H9 (cell line): ENCODE measurements around the gene MSI2. TPM values are rescaled to one million over a fixed set of nuclear protein-coding genes. Genes with fewer than 3 reads are reported as not detected.

Experiments
- DNase-seq: peaks from one replicate; pipeline ENCODE4 v3.0.0-alpha.2; 2017
- H2AFZ ChIP-seq: one replicate; pipeline ENCODE4 v1.6.1; 2013; ENCODE audit warnings: mild to moderate bottlenecking, low read length, control low read depth, moderate library complexity
- H2AK5ac ChIP-seq: 2 replicates; pipeline ENCODE4 v1.6.1; 2013; ENCODE audit warnings: low read length, control low read depth, mixed read lengths; ENCODE audit not compliant: insufficient read length
- H2BK120ac ChIP-seq: one replicate; pipeline ENCODE4 v1.6.1; 2013; ENCODE audit warnings: low read depth, mild to moderate bottlenecking, low read length, control low read depth, inconsistent platforms; ENCODE audit not compliant: poor library complexity, severe bottlenecking
- H2BK12ac ChIP-seq: 2 replicates; pipeline ENCODE4 v1.6.1; 2013; ENCODE audit warnings: low read length, control low read depth, mixed read lengths, low read depth; ENCODE audit not compliant: insufficient read length
- H2BK15ac ChIP-seq: 2 replicates; pipeline ENCODE4 v1.6.1; 2013; ENCODE audit warnings: low read depth, low read length, control low read depth
- H2BK20ac ChIP-seq: one replicate; pipeline ENCODE4 v1.6.1; 2013; ENCODE audit warnings: low read depth, mild to moderate bottlenecking, low read length, control low read depth, inconsistent platforms; ENCODE audit not compliant: poor library complexity, severe bottlenecking
- H2BK5ac ChIP-seq: 2 replicates; pipeline ENCODE4 v1.6.1; 2013; ENCODE audit warnings: low read length, control low read depth, mixed read lengths; ENCODE audit not compliant: insufficient read length
- H3K14ac ChIP-seq: 2 replicates; pipeline ENCODE4 v1.6.1; 2013; ENCODE audit warnings: low read length, control low read depth; ENCODE audit not compliant: insufficient read depth
- H3K18ac ChIP-seq: 2 replicates; pipeline ENCODE4 v1.6.1; 2013; ENCODE audit warnings: low read depth, mild to moderate bottlenecking, mixed read lengths, low read length, control low read depth; ENCODE audit not compliant: insufficient read length
- H3K23ac ChIP-seq: 2 replicates; pipeline ENCODE4 v1.6.1; 2013; ENCODE audit warnings: low read length, control low read depth, mixed read lengths, low read depth; ENCODE audit not compliant: insufficient read length
- H3K23me2 ChIP-seq: 2 replicates; pipeline ENCODE4 v1.6.1; 2013; ENCODE audit warnings: low read depth, mild to moderate bottlenecking, mixed read lengths, low read length, control low read depth; ENCODE audit not compliant: insufficient read length, poor library complexity, severe bottlenecking
- H3K27ac ChIP-seq: 2 replicates; pipeline ENCODE4 v1.5.1; 2013; ENCODE audit warnings: low read length, control low read depth, mixed read lengths, low read depth; ENCODE audit not compliant: insufficient read length
- H3K27me3 ChIP-seq: 2 replicates; pipeline ENCODE4 v1.6.1; 2013; ENCODE audit warnings: low read length, control low read depth, inconsistent platforms; ENCODE audit not compliant: insufficient read depth
- H3K4ac ChIP-seq: 2 replicates; pipeline ENCODE4 v1.6.1; 2013; ENCODE audit warnings: low read depth, mild to moderate bottlenecking, control low read depth, inconsistent platforms, low read length, moderate library complexity
- H3K4me1 ChIP-seq: 2 replicates; pipeline ENCODE4 v1.6.1; 2013; ENCODE audit warnings: low read length, control low read depth, inconsistent platforms; ENCODE audit not compliant: insufficient read depth
- H3K4me2 ChIP-seq: 2 replicates; pipeline ENCODE4 v1.6.1; 2013; ENCODE audit warnings: low read length, control low read depth, mixed read lengths; ENCODE audit not compliant: insufficient read length, insufficient read depth
- H3K56ac ChIP-seq: 2 replicates; pipeline ENCODE4 v1.6.1; 2013; ENCODE audit warnings: low read depth, mild to moderate bottlenecking, mixed read lengths, low read length, control low read depth; ENCODE audit not compliant: insufficient read length
- H3K79me1 ChIP-seq: 2 replicates; pipeline ENCODE4 v1.6.1; 2013; ENCODE audit warnings: low read depth, mild to moderate bottlenecking, moderate library complexity, low read length, control low read depth, inconsistent platforms; ENCODE audit not compliant: insufficient read depth, poor library complexity, severe bottlenecking
- H3K79me2 ChIP-seq: 2 replicates; pipeline ENCODE4 v1.6.1; 2013; ENCODE audit warnings: low read length, control low read depth, inconsistent platforms; ENCODE audit not compliant: insufficient read depth
- H3K9ac ChIP-seq: 2 replicates; pipeline ENCODE4 v1.6.1; 2013; ENCODE audit warnings: low read length, control low read depth, mixed read lengths; ENCODE audit not compliant: insufficient read length; ENCODE audit errors: extremely low read depth
- H3K9me3 ChIP-seq: one replicate; pipeline ENCODE4 v1.6.1; 2013; ENCODE audit warnings: low read depth, low read length, inconsistent platforms; ENCODE audit not compliant: control insufficient read depth
- H3T11ph ChIP-seq: one replicate; pipeline ENCODE4 v1.6.1; 2013; ENCODE audit warnings: mild to moderate bottlenecking, low read length, control low read depth, inconsistent platforms
- H4K20me1 ChIP-seq: one replicate; pipeline ENCODE4 v1.6.1; 2013; ENCODE audit not compliant: control insufficient read depth, insufficient read length, insufficient read depth
- H4K5ac ChIP-seq: 2 replicates; pipeline ENCODE4 v1.6.1; 2013; ENCODE audit warnings: low read depth, mild to moderate bottlenecking, mixed read lengths, low read length, control low read depth; ENCODE audit not compliant: insufficient read length
- H4K8ac ChIP-seq: replicated peaks from 2 replicates; pipeline ENCODE4 v1.6.1; 2013; ENCODE audit warnings: low read length, control low read depth, mixed read lengths, low read depth; ENCODE audit not compliant: insufficient read length
- H4K91ac ChIP-seq: 2 replicates; pipeline ENCODE4 v1.6.1; 2013; ENCODE audit warnings: low read depth, mild to moderate bottlenecking, moderate library complexity, mixed read lengths, low read length, control low read depth; ENCODE audit not compliant: insufficient read length
- H3K27ac Mint-ChIP-seq, 3 experiments: 2 replicates in 2 of 3; 3 replicates in 1 of 3; pipeline ENCODE4 v1.8.0; 2020 to 2021; ENCODE audit warnings: mixed read lengths in 3 of 3, mild to moderate bottlenecking in 1 of 3, moderate library complexity in 1 of 3
- H3K27me3 Mint-ChIP-seq: 2 replicates; pipeline ENCODE4 v1.8.0; 2021; ENCODE audit warnings: low read depth, mild to moderate bottlenecking, moderate library complexity, mixed read lengths
- H3K36me3 Mint-ChIP-seq, 3 experiments: 2 replicates in 2 of 3; 3 replicates in 1 of 3; pipeline ENCODE4 v1.8.0; 2020 to 2021; ENCODE audit warnings: low read depth in 3 of 3, mixed read lengths in 3 of 3; ENCODE audit not compliant: insufficient read depth in 1 of 3
- H3K4me1 Mint-ChIP-seq, 2 experiments: 2 replicates each; pipeline ENCODE4 v1.8.0; 2020; ENCODE audit warnings: mixed read lengths in 2 of 2
- H3K4me3 Mint-ChIP-seq, 2 experiments: 2 replicates in 1 of 2; 3 replicates in 1 of 2; pipeline ENCODE4 v1.8.0; 2020 to 2021; ENCODE audit warnings: mild to moderate bottlenecking in 2 of 2, mixed read lengths in 2 of 2, moderate library complexity in 1 of 2
- H3K9me3 Mint-ChIP-seq, 2 experiments: 2 replicates in 1 of 2; 3 replicates in 1 of 2; pipeline ENCODE4 v1.8.0; 2020; ENCODE audit warnings: mild to moderate bottlenecking in 2 of 2, mixed read lengths in 2 of 2, moderate library complexity in 1 of 2
- WGBS: extraction: QIAGEN DNeasy Blood & Tissue Kit; methylation state at CpG from one replicate; pipeline ENCODE4 v1.1.7; 2013; ENCODE audit warnings: missing lambda C conversion rate, low lambda C conversion rate, mixed read lengths; ENCODE audit not compliant: insufficient read length; ENCODE audit errors: extremely low coverage; 5-methylcytosine and 5-hydroxymethylcytosine counted together
- total RNA-seq: library from RNA; stranded (reverse); gene quantifications from 2 replicates; pipeline ENCODE4 v1.2.1, GENCODE V29; 2021
- TF ChIP-seq, protein P1 (sequence below): fragments of 200-600 bp; sonication (generic); conservative IDR thresholded peaks from 3 replicates; pipeline ENCODE4 v1.8.0; 2021; ENCODE audit warnings: antibody characterized with exemption, mild to moderate bottlenecking

The MSI2 gene
- total RNA-seq, 1 experiment from 2014 or later, result 98.5 TPM

DNA sequence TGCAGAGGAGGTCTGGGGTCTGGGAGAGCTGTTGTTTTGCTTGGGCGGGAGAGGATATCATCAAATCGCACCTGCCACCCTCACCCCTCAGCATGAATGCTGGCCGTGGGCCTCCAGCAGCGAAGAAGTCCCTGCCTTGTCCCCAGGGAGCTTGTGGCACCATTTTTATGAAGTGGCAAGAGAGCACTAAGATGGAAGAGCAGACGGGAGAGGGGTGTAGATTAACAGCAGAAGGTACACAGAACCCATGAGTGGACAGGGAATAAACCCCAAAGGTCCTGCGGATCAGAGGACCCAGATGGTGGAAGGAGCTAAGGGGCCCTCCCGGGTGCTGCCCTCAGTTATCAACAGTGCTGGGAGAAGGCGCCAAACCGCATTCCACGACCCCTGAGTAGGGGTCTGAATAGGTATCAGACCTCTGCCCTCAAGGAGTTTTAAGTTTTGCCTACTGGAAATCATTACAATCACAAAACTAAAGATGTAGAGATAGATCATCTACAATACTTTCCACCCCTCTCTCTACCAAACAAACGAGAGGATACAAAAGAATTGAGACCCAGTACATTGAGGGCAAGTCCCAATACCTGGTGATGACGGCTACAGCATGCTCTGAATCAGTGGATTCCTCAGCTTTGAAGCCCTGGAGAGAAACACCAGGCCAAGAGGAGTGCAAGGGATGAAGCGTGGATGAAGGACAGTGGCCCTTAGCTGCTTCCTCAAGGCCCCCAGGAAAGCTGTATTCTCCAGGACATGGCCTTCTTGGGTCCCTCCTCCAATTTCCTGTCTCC is 428.6 kb downstream of the MSI2 start:
- no peaks in the 10 kb centered on the region for H3K79me1 ChIP-seq
- no peak overlapping the region for H4K8ac ChIP-seq
- no peak overlapping the region for H3K18ac ChIP-seq
- H2BK20ac ChIP-seq, result no peak overlapping the region
- H3K27me3 ChIP-seq, result no peaks in the 10 kb centered on the region
- Mint-ChIP-seq H3K4me1 (peaks cover 20 to 35% of the 10 kb centered on the region in 2 experiments), H3K9me3 (peaks cover 0 to 3% of the 10 kb centered on the region in 2 experiments; a peak in 1 of 5 replicates), H3K4me3 (no peak overlapping the region; a peak in 1 of 5 replicates), H3K36me3 (peaks cover 2 to 9% (median 4%) of the 10 kb centered on the region in 3 experiments; a peak in 4 of 7 replicates), H3K27me3 (no peaks in the 10 kb centered on the region; the same call in 1 of the 2 replicates), H3K27ac (no peak overlapping the region)
- H3K4me2 ChIP-seq, result no peak overlapping the region
- H3K4me1 ChIP-seq, result peaks cover 5% of the 10 kb centered on the region; the same call in 1 of the 2 replicates
- no peak overlapping the region for H3K4ac ChIP-seq
- H3K79me2 ChIP-seq, result no peaks in the 10 kb centered on the region
- DNase-seq, result no peak
- no CpG with 5 or more reads among the region's 13 CpGs for WGBS
- no peak overlapping the region for H4K5ac ChIP-seq
- H2BK120ac ChIP-seq, result no peak overlapping the region
- no peak overlapping the region for H3K56ac ChIP-seq
- TF ChIP-seq, protein P1, sequence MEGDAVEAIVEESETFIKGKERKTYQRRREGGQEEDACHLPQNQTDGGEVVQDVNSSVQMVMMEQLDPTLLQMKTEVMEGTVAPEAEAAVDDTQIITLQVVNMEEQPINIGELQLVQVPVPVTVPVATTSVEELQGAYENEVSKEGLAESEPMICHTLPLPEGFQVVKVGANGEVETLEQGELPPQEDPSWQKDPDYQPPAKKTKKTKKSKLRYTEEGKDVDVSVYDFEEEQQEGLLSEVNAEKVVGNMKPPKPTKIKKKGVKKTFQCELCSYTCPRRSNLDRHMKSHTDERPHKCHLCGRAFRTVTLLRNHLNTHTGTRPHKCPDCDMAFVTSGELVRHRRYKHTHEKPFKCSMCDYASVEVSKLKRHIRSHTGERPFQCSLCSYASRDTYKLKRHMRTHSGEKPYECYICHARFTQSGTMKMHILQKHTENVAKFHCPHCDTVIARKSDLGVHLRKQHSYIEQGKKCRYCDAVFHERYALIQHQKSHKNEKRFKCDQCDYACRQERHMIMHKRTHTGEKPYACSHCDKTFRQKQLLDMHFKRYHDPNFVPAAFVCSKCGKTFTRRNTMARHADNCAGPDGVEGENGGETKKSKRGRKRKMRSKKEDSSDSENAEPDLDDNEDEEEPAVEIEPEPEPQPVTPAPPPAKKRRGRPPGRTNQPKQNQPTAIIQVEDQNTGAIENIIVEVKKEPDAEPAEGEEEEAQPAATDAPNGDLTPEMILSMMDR, result no peak
- H2BK15ac ChIP-seq, result no peak overlapping the region
- H3K14ac ChIP-seq, result no peak overlapping the region
- no peak overlapping the region for H3K23ac ChIP-seq
- no peak overlapping the region for H2BK5ac ChIP-seq
- H3K23me2 ChIP-seq, result no peaks in the 10 kb centered on the region
- H2AFZ ChIP-seq, result no peak overlapping the region
- no peak overlapping the region for H4K91ac ChIP-seq
- no peaks in the 10 kb centered on the region for H4K20me1 ChIP-seq
- H2AK5ac ChIP-seq, result no peak overlapping the region
- H3K9me3 ChIP-seq, result no peaks in the 10 kb centered on the region
- H3K9ac ChIP-seq, result no peak overlapping the region
- H3T11ph ChIP-seq, result no peak overlapping the region
- no peak overlapping the region for H3K27ac ChIP-seq
- no peak overlapping the region for H2BK12ac ChIP-seq
